Measurements from ENCODE around the gene PDGFA.

PDGFA gene

GRCh38 chr7:516606-517456, 2.8 kb downstream of the PDGFA start:
- DNase-seq (ENCODE audit: low read depth): no peak

GRCh38 chr7:516216-516605, 3.4 kb downstream of the PDGFA start:
- DNase-seq (ENCODE audit: low read depth): no peak

GRCh38 chr7:515628-516027, 4.0 kb downstream of the PDGFA start:
- DNase-seq (ENCODE audit: low read depth): no peak

- DNase-seq (ENCODE audit: low read depth): no peak
These were observed 4.7 kb downstream of the PDGFA start for GRCh38 chr7:514651-515598.

- no peak for DNase-seq (ENCODE audit: low read depth)
These were observed 5.4 kb downstream of the PDGFA start for GRCh38 chr7:514242-514641.

- DNase-seq (ENCODE audit: low read depth): no peak
These were observed 6.0 kb downstream of the PDGFA start for GRCh38 chr7:513521-514166.

GRCh38 chr7:512541-513311, 6.9 kb downstream of the PDGFA start:
- DNase-seq (ENCODE audit: low read depth): no peak

- DNase-seq (ENCODE audit: low read depth): no peak
These were observed 7.5 kb downstream of the PDGFA start for GRCh38 chr7:512146-512510.

GRCh38 chr7:511476-512145, 8.0 kb downstream of the PDGFA start:
- DNase-seq (ENCODE audit: low read depth): no peak

- no peak for DNase-seq (ENCODE audit: low read depth)
These were observed 8.8 kb downstream of the PDGFA start for GRCh38 chr7:510782-511281.

GRCh38 chr7:510131-510481, 9.5 kb downstream of the PDGFA start:
- DNase-seq (ENCODE audit: low read depth): no peak

- no peak for DNase-seq (ENCODE audit: low read depth)
These were observed 10.1 kb downstream of the PDGFA start for GRCh38 chr7:509426-510130.

GRCh38 chr7:508461-509170, 11.0 kb downstream of the PDGFA start:
- DNase-seq (ENCODE audit: low read depth): no peak

GRCh38 chr7:507623-508300, 11.9 kb downstream of the PDGFA start:
- DNase-seq (ENCODE audit: low read depth): no peak

- no peak for DNase-seq (ENCODE audit: low read depth)
These were observed 12.6 kb downstream of the PDGFA start for GRCh38 chr7:506921-507622.

- no peak for DNase-seq (ENCODE audit: low read depth)
These were observed 13.2 kb downstream of the PDGFA start for GRCh38 chr7:506391-506831.

GRCh38 chr7:505171-505570, 14.5 kb downstream of the PDGFA start:
- DNase-seq (ENCODE audit: low read depth): no peak
